Ishikawa (cell line): Measurements from ENCODE around the gene DNTT.

Source experiments
- EP300 ChIP-seq: IDR thresholded peaks from 2 replicates; pipeline ENCODE4 v1.6.1; 2012; ENCODE audit warnings: borderline replicate concordance
- FOXM1 ChIP-seq: IDR thresholded peaks from 2 replicates; pipeline ENCODE4 v1.6.1; 2012; ENCODE audit warnings: low read depth, borderline replicate concordance
- NFIC ChIP-seq: IDR thresholded peaks from 2 replicates; pipeline ENCODE4 v1.6.1; 2012
- TAF1 ChIP-seq: IDR thresholded peaks from 2 replicates; pipeline ENCODE4 v1.6.1; 2012; ENCODE audit warnings: low read depth, mild to moderate bottlenecking
- YY1 ChIP-seq: IDR thresholded peaks from 2 replicates; pipeline ENCODE4 v1.6.1; 2012; ENCODE audit warnings: low read depth
- TF ChIP-seq, protein P1 (sequence below): IDR thresholded peaks from 2 replicates; pipeline ENCODE4 v1.6.1; 2012; ENCODE audit warnings: low read depth, mild to moderate bottlenecking
- TF ChIP-seq, protein P2 (sequence below): IDR thresholded peaks from 2 replicates; pipeline ENCODE4 v1.6.1; 2012

DNA sequence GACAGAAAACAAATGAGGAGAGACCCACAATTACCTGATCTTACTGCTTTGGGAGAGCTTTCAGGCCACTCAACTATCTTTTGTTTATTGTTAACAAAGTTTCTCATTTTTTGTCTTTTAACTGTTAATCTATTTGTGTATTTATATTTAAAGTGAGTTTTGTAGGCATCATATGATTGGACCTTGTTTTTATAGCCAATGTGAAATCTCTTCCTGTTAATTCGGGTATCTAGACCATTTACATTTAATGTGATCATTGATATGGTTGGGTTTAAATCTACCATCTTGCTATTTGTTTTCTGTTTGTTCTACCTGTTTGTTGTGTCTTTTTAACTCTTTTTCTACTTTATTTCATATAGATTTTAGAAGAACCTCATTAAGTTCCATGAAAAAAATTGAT lies 42.1 kb downstream of the DNTT start:
- TF ChIP-seq NFIC (no peak), YY1 (no peak), EP300 (no peak), FOXM1 (no peak), TAF1 (no peak)
- TF ChIP-seq, protein P1, sequence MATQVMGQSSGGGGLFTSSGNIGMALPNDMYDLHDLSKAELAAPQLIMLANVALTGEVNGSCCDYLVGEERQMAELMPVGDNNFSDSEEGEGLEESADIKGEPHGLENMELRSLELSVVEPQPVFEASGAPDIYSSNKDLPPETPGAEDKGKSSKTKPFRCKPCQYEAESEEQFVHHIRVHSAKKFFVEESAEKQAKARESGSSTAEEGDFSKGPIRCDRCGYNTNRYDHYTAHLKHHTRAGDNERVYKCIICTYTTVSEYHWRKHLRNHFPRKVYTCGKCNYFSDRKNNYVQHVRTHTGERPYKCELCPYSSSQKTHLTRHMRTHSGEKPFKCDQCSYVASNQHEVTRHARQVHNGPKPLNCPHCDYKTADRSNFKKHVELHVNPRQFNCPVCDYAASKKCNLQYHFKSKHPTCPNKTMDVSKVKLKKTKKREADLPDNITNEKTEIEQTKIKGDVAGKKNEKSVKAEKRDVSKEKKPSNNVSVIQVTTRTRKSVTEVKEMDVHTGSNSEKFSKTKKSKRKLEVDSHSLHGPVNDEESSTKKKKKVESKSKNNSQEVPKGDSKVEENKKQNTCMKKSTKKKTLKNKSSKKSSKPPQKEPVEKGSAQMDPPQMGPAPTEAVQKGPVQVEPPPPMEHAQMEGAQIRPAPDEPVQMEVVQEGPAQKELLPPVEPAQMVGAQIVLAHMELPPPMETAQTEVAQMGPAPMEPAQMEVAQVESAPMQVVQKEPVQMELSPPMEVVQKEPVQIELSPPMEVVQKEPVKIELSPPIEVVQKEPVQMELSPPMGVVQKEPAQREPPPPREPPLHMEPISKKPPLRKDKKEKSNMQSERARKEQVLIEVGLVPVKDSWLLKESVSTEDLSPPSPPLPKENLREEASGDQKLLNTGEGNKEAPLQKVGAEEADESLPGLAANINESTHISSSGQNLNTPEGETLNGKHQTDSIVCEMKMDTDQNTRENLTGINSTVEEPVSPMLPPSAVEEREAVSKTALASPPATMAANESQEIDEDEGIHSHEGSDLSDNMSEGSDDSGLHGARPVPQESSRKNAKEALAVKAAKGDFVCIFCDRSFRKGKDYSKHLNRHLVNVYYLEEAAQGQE = no peak
- TF ChIP-seq, protein P2, sequence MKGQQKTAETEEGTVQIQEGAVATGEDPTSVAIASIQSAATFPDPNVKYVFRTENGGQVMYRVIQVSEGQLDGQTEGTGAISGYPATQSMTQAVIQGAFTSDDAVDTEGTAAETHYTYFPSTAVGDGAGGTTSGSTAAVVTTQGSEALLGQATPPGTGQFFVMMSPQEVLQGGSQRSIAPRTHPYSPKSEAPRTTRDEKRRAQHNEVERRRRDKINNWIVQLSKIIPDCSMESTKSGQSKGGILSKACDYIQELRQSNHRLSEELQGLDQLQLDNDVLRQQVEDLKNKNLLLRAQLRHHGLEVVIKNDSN = no peak
